ENCODE measurements around the gene CAMKK2. TPM values are rescaled to one million over a fixed set of nuclear protein-coding genes. Genes with fewer than 3 reads are reported as not detected.

CAMKK2 gene
- polyA plus RNA-seq, 1 experiment = 35.8 TPM

DNA sequence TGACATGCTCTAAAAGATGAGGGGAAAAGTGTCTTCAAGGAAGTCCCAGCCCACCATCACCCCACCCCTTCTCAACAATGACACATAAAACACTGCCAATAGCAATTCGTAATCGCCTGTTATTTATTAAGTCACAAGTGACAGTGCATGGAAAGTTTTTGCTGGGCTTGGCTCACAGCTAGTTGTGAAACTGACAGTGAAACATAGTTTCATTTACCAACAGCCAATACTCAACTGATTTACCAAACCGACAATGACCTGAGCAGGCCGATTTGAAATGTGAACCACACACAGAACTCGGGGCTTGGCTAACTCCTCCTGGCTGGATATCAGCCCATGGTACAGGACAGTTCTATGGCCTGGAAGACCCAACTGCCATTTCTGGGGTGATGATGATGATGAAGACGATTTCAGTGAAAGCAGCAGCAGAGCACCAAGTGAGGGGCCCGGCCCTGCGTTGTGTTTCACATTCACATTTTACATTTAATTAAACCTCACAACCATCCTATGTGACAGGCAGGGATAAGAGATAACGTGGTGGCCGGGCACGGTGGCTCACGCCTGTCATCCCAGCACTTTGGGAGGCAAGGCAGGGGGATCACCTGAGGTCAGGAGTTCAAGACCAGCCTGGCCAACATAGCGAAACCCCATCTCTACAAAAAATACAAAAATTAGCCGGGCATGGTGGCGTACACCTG lies 42.7 kb downstream of the CAMKK2 start:
- TF ChIP-seq, protein P1, sequence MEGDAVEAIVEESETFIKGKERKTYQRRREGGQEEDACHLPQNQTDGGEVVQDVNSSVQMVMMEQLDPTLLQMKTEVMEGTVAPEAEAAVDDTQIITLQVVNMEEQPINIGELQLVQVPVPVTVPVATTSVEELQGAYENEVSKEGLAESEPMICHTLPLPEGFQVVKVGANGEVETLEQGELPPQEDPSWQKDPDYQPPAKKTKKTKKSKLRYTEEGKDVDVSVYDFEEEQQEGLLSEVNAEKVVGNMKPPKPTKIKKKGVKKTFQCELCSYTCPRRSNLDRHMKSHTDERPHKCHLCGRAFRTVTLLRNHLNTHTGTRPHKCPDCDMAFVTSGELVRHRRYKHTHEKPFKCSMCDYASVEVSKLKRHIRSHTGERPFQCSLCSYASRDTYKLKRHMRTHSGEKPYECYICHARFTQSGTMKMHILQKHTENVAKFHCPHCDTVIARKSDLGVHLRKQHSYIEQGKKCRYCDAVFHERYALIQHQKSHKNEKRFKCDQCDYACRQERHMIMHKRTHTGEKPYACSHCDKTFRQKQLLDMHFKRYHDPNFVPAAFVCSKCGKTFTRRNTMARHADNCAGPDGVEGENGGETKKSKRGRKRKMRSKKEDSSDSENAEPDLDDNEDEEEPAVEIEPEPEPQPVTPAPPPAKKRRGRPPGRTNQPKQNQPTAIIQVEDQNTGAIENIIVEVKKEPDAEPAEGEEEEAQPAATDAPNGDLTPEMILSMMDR (IDR thresholded peaks at IDR 0.05; ENCODE audit: insufficient read depth, low read depth, low read length) = no peak
- H3K4me3 ChIP-seq (ENCODE audit: low read depth, low read length) = no peak overlapping the region
- peaks cover 33% of the 10 kb centered on the region for H3K36me3 ChIP-seq (ENCODE audit: control insufficient read depth, insufficient read depth, low read length)
- CTCF ChIA-PET = no interaction called here
- POLR2A ChIA-PET = no interaction called here
- no peak for DNase-seq (ENCODE audit: low read depth)
- no peaks in the 10 kb centered on the region for H3K27me3 ChIP-seq (ENCODE audit: control insufficient read depth, insufficient read depth, low read length)

DNA sequence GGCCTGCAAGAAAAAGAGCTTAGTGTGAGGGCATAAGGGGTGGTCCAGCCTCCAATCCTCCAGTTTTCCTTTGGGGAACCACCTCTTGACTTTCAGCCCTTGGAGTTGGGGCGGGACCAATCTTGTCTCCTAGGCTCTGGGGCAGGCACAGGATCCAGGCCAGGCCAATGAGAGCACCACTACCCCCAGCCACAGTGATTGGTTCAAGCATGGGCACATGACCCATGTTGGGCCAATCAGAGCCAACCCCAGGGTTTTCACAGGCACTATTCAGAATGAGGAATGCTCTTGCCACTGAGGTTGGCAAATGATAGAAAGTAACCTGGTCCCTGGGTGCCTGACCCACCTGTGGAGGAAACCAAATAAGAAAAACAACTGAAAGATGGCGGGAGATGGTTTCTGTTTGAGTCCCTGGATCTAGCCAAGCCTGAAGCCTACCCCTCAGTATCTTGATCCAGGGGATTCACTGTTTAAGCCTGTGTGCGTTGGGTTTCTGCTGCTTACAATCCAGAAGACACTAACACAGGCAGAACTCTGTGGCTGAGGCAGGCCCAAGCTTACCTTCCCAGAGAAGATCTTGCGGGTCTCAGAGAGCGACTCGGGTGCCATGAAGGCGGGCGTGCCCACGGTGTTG lies 43.7 kb downstream of the CAMKK2 start:
- DNase-seq (ENCODE audit: low read depth) = no peak
- peaks cover 39% of the 10 kb centered on the region for H3K36me3 ChIP-seq (ENCODE audit: control insufficient read depth, insufficient read depth, low read length)
- no peaks in the 10 kb centered on the region for H3K27me3 ChIP-seq (ENCODE audit: control insufficient read depth, insufficient read depth, low read length)
- TF ChIP-seq, protein P1 (IDR thresholded peaks at IDR 0.05; ENCODE audit: insufficient read depth, low read depth, low read length) = no peak
- H3K4me3 ChIP-seq (ENCODE audit: low read depth, low read length) = no peak overlapping the region
- POLR2A ChIA-PET = no interaction called here
- CTCF ChIA-PET = no interaction called here

DNA sequence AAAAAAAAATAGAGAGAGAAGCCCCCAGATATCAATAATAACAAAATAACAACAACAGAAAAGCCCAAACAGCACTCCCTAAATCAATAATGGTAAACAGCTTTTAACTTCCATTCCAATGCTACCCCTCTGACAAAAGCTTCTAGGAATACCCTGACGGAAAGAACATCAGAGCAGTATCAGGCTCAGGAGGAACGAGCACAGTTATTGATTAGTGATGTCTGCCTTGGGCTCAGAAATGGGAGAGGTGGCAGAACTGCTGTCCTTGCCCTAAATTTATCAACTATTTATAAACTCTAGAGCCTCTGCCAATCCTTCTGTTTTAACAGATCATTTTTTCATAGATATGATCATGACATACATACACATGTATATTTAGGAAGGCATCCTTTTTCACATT lies 44.7 kb downstream of the CAMKK2 start:
- POLR2A ChIA-PET = no interaction called here
- TF ChIP-seq, protein P1 (IDR thresholded peaks at IDR 0.05; ENCODE audit: insufficient read depth, low read depth, low read length) = no peak
- H3K4me3 ChIP-seq (ENCODE audit: low read depth, low read length) = no peak overlapping the region
- no peaks in the 10 kb centered on the region for H3K27me3 ChIP-seq (ENCODE audit: control insufficient read depth, insufficient read depth, low read length)
- CTCF ChIA-PET = no interaction called here
- H3K36me3 ChIP-seq (ENCODE audit: control insufficient read depth, insufficient read depth, low read length) = peaks cover 43% of the 10 kb centered on the region
- DNase-seq (ENCODE audit: low read depth) = no peak

DNA sequence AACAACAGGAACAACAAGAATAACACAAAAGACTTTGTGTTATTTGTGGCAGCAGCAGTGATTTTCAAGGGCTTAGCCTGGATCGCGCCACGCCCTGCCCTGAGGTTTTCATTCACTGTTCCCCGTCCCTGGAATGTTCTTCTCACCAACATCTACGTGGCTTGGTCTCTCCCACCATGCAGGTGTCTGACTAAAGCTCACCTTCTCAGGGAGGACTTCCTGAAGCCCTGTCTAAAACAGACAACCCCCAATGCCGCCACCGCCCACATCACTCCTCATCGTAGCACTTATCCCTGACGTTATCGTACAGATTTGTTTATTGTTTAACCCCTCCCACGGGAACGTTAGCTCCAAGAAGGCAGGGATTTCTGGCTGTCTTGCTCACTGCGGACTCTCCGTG lies 46.1 kb downstream of the CAMKK2 start:
- TF ChIP-seq, protein P1 (IDR thresholded peaks at IDR 0.05; ENCODE audit: insufficient read depth, low read depth, low read length) = no peak
- POLR2A ChIA-PET = no interaction called here
- CTCF ChIA-PET = interaction anchor here (0.9 to 1.1 kb wide), 2 partner anchors 12 to 29 kb away, joined by 3 read pairs; no protein-coding TSS in a partner anchor
- Histone ChIP-seq H3K36me3 (ENCODE audit: control insufficient read depth, insufficient read depth, low read length) (peaks cover 40% of the 10 kb centered on the region), H3K27me3 (ENCODE audit: control insufficient read depth, insufficient read depth, low read length) (no peaks in the 10 kb centered on the region), H3K4me3 (ENCODE audit: low read depth, low read length) (no peak overlapping the region)
- no peak for DNase-seq (ENCODE audit: low read depth)

DNA sequence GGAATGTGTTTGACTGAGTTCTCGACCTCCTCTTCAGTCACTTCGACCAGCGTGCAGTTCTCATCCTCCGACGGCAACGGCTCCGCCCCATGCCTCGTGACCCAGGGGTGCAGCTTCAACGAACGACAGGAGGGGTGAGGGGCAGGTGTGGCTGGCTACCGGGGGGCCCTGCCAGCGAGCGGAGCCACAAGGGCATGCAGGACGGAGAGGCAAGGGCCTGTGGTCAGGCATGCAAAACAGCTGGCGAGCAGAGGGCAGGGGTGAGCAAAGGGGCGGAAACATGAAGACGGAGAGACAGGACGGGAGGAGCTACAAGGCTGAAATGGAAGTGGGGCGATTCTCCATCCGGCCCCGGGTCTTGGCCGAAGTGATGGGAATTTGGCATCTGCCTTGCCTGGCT lies 47.9 kb downstream of the CAMKK2 start:
- no peak for DNase-seq (ENCODE audit: low read depth)
- Histone ChIP-seq H3K27me3 (ENCODE audit: control insufficient read depth, insufficient read depth, low read length) (no peaks in the 10 kb centered on the region), H3K4me3 (ENCODE audit: low read depth, low read length) (no peak overlapping the region), H3K36me3 (ENCODE audit: control insufficient read depth, insufficient read depth, low read length) (peaks cover 41% of the 10 kb centered on the region)
- CTCF ChIA-PET = interaction anchor here (0.9 to 1.2 kb wide), 2 partner anchors 18 to 546 kb away, joined by 3 read pairs; no protein-coding TSS in a partner anchor
- POLR2A ChIA-PET = no interaction called here
- TF ChIP-seq, protein P1 (IDR thresholded peaks at IDR 0.05; ENCODE audit: insufficient read depth, low read depth, low read length) = no peak
